GM21381 (cell line): ENCODE results near the gene PLIN4.

ENCODE experiments used
- ATAC-seq: cut with Tn5 transposase; IDR thresholded peaks from one replicate; pipeline ENCODE4 v1.9.1; 2021; ENCODE audit warnings: mild to moderate bottlenecking, moderate library complexity; ENCODE audit not compliant: unreplicated experiment

PLIN4 gene

DNA sequence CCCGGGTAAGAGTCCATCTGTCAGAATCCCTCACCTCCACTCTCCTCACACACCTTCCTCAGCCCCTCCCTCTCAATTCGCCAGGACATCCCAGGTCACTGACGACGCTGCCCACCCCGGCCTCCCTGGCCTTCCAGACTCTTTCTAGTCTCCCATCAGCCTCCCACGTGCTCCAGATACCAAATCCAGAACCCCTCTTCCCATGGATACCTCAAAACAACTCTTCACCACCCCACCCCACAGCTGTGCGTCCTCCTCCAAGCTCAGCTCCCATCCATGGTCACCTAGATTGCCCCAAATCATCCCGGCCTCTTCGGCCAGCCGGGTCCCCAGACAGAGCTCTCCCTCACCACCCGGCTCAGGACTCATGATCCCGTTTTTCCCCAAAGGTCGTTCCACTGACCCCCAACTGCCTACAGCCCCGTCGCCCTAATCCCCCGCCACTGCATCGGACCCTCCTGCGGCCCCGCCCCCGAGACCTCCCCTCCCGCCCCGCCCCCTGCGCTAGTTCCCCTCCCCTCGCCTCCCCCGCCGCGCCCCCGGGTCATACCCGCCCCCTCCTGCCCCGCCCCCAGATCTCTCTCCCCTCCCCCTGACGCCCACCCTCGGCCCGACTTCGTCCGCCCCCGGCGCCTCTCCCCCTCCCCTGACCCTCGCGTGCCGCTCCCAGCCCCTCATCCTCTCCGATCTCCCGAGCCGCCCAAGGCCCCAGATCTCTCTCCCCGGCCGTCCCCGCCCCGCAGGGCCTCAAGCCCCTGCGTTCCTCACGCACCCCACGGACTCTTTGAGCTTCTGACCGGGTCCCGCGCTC, 61.2 kb downstream of the PLIN4 start:
- peak; percentile 4 for ATAC-seq

DNA sequence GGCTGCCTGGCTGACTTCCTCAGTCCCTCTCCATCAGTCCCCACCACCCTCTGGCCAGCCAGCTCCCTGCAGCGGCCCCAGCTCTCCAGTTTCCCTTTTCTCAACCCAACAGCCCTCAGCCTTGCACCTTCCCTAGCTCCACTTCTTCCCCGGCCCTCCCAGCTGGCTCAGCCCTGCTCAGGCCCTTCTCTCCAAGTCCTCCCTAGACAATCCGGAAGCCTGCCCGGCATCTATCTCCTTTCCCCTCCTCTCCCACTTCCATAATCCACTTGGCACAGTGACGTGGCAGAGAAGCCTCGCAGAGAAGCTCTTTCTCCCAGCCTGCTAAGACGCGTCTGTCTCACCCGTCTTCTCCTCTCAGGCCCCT, 61.8 kb downstream of the PLIN4 start:
- no peak for ATAC-seq

DNA sequence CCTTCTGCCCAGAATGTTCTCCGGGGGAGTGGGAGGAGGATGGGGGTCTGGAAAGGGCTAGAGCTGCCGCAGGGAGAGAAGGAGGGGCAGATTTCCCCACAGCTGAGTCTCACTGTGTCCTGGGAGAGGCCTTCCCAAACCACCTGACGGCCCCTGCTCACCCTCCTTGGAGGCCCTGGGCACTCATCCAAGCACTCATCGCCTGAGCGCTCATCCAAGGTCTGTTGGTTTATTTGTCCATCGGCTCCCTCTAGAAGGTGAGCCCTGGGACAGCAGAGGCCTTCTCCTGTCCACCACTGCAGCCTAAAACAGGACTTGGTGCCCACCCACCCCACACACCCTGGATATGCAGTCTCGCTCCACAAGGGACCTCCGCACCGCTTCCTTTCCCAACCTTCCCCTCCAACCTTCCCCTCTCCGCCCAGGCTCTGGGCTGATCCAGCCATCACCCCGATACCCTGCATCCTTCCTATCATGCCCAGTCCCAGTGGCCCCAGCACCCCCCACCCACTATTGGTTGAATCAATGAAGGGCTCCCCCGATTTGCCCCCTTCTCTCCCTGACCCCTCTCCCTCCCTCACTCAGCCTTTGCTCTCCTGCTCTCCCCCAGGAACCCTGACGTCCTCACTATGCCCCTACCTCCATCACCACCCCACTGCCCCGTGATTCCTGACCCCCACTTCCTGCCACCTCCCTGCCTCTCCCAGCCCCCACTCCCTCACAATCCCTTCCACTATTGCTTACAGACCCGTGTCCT, 62.4 kb downstream of the PLIN4 start:
- no peak for ATAC-seq

DNA sequence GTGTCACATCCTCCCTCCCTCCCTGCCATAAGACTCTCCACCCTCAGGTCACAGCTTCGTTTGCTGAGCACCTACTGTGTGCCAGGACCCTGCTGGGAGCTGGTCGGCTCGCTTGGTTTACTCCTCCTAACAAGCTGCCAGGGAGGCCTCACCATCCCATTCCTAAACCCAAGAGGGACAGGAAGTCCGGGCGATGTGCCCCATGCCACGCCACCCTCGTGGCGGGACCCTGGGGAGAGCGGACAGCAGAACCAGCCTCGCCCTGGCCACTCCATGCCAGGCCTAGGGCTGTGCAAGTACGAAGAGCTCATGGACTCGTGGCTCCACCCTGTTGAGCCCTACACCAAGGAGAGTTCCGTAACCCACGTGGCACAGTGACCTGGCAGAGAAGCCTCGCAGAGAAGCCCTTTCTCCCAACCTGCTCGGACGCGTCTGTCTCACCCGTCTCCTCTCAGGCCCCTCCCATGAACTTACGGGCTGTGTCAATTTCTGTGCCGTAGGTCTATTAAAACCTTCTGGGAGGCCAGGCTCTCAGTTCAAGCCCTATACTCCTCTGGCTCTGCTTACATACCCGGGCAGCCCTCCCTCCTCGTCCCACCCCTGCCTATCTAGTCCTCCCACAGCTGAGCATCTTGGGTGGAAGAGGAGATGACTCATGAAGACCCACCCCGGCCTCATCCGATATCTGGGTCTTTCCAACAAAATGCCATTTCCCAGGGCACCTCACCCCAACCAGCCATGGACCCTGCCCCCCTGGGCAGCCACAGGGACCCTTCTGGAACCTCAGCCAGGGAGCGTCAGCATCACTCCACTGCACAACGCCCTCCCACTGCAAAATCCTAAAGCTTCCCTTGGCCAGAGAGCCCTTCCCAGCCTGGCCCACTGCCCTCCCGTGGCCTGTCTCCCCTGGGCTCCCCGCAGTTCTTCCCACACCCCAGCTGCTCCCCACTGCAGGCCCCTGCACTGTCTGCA, 63.3 kb downstream of the PLIN4 start:
- no peak for ATAC-seq

DNA sequence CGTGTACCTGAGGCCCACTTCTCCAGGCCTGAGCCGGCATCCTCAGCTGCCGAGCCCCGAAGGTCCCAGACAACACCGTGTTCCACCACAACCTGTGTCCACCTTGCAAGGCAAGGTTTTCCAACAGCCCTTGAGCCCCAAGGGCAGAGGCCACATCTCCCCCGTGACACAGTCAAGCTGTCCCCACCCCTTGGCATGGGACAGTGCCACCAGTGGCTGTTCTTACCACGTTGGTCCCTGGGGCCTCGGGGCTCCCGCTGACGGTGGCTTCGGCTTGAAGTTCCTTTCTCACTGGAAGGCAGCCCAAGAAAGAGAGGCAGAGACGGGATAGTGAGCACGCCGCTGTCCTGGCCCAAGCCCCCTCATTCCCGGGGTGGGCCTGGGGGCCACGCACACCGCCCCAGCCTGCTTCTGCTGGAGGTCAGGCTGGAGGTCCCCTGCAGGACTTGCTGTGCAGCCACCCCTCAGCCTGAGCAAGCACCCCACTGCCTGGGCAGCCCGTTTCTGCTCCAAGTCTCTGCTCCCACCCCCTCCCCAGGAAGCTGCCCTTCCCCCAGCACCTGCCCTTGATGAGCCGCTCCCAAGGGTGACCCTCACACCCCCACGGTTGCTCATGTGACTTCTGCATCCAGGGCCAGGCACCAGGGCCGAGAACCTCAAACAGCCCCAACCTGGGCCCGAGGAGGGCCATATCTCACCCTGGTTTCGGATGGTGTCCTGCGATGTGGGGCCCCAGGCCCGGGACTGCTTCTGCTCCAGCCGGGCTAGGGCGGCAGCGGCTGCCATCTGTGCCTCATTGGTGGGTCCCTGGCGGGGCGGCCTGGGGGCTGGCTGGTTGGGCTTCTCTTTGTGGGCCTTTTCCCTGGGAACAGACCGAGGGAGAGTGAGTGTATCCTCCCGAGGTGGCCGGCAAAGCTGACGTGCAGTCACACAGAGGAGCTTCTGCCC, 64.8 kb downstream of the PLIN4 start:
- no peak for ATAC-seq

DNA sequence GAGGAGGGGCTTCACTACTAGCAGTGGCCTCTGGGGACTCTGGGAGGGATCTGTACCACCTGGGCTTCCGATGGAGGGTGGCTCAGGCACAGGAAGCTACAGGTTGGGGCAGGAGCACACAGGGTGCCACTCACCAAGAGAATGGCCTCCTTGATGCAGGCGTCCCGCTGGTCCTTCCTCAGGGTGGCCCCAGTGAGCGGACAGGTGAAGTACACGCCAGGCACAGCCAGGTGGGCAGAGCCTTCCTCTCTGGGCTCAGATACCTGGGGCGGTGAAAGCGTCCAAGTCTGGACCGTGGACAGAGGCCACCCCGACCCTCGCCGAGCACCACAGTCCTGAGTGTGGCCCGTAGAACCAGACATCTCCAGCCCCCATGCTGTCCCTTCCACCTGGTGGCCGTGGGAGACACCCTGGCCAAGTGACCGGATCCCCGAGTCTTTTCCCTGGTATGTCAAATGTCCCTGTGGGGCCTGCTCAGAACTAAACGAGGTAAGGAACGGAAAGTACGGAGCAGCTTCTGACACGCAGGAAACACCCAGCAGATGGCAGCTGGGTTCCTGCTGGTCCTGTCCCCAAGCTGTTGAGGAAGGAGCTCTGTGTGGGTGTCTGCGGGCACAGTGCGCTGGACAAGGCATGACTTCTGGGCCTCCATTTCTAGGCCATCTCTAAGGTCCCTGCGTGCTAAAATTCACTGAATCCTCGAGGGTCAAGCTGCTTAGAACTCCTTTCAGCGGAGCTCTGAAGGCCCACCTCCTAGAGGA, 65.9 kb downstream of the PLIN4 start:
- ATAC-seq = no peak
